ENCODE results near the gene RNF114.

RNF114 gene

GRCh38 chr20:49986049-49986448 lies 49.9 kb downstream of the RNF114 start:
- TF ChIP-seq CTCF (IDR thresholded peaks at IDR 0.05; ENCODE audit: borderline replicate concordance, control extremely low read depth, extremely low read depth, insufficient read depth, missing control alignments) = no peak
- no peak for DNase-seq (ENCODE audit: low spot score)
- in situ Hi-C loops (cut with MboI; ENCODE audit: low sequenced_read_pairs, unreplicated experiment) = no loop called here

GRCh38 chr20:49987015-49987867 lies 51.0 kb downstream of the RNF114 start:
- TF ChIP-seq CTCF (IDR thresholded peaks at IDR 0.05; ENCODE audit: borderline replicate concordance, control extremely low read depth, extremely low read depth, insufficient read depth, missing control alignments) = no peak
- in situ Hi-C loops (cut with MboI; ENCODE audit: low sequenced_read_pairs, unreplicated experiment) = no loop called here

GRCh38 chr20:49987868-49988690 lies 51.9 kb downstream of the RNF114 start:
- TF ChIP-seq CTCF (IDR thresholded peaks at IDR 0.05; ENCODE audit: borderline replicate concordance, control extremely low read depth, extremely low read depth, insufficient read depth, missing control alignments) = no peak
- in situ Hi-C loops (cut with MboI; ENCODE audit: low sequenced_read_pairs, unreplicated experiment) = no loop called here
- no peak for DNase-seq (ENCODE audit: low spot score)

More at GRCh38 chr20:49987015-49987867, 51.0 kb downstream of the RNF114 start:
- DNase-seq (ENCODE audit: low spot score) = no peak

GRCh38 chr20:49989234-49990065 lies 53.3 kb downstream of the RNF114 start:
- DNase-seq (ENCODE audit: low spot score) = no peak
- in situ Hi-C loops (cut with MboI; ENCODE audit: low sequenced_read_pairs, unreplicated experiment) = no loop called here
- TF ChIP-seq CTCF (IDR thresholded peaks at IDR 0.05; ENCODE audit: borderline replicate concordance, control extremely low read depth, extremely low read depth, insufficient read depth, missing control alignments) = no peak

- no peak for DNase-seq (ENCODE audit: low spot score)
- in situ Hi-C loops (cut with MboI; ENCODE audit: low sequenced_read_pairs, unreplicated experiment) = no loop called here
- TF ChIP-seq CTCF (IDR thresholded peaks at IDR 0.05; ENCODE audit: borderline replicate concordance, control extremely low read depth, extremely low read depth, insufficient read depth, missing control alignments) = no peak
Observed at GRCh38 chr20:49990271-49990720, 54.1 kb downstream of the RNF114 start.

GRCh38 chr20:49993301-49993751 lies 57.1 kb downstream of the RNF114 start:
- in situ Hi-C loops (cut with MboI; ENCODE audit: low sequenced_read_pairs, unreplicated experiment) = no loop called here
- no peak for TF ChIP-seq CTCF (IDR thresholded peaks at IDR 0.05; ENCODE audit: borderline replicate concordance, control extremely low read depth, extremely low read depth, insufficient read depth, missing control alignments)
- no peak for DNase-seq (ENCODE audit: low spot score)

All from GM13976 (cell line).